Measurements from ENCODE around the gene HDAC4.

Gene HDAC4

DNA sequence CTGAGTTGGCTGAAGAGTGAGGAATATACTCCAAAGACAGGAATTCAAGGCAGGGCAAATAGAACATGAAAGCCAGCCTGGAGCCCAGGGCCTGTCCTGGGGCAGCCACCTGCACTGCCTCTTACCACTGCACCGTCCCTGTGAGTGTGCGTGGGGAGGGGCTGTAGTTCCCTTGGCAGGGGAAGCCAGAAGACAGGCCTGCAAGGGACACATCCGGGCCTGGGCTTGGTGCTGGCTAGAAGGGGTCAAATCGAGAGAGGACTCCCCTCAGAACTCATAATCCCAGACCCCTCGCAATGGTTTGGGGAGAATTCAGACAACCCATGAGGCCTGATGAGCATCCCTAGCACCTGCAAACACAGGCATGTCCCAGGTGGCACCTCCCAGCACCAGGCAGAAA, 87.0 kb downstream of the HDAC4 start:
- peaks cover 36% of the 10 kb centered on the region; the same call in 1 of the 2 replicates for H3K79me2 ChIP-seq (ENCODE audit: insufficient read depth, low read length)
- no peak overlapping the region for H2AFZ ChIP-seq (ENCODE audit: low read length)
- H3K4me3 ChIP-seq (ENCODE audit: low read length, poor library complexity, severe bottlenecking) = no peak overlapping the region
- H3F3A ChIP-seq (ENCODE audit: low read depth) = no peaks in the 10 kb centered on the region
- no peak overlapping the region for H3K4me2 ChIP-seq (ENCODE audit: low read depth, low read length, poor library complexity, severe bottlenecking)
- H3K9me3 ChIP-seq (ENCODE audit: insufficient read depth, low read depth, low read length) = peaks cover 6% of the 10 kb centered on the region; the same call in 1 of the 2 replicates
- no peaks in the 10 kb centered on the region for H3K27me3 ChIP-seq (ENCODE audit: insufficient read depth, low read length, poor library complexity, severe bottlenecking)
- H4K20me1 ChIP-seq (ENCODE audit: insufficient read depth, low read length, poor library complexity, severe bottlenecking) = no peaks in the 10 kb centered on the region
- no peak overlapping the region for H3K9ac ChIP-seq (ENCODE audit: low read depth, low read length, poor library complexity, severe bottlenecking)
- no peaks in the 10 kb centered on the region for H3K9me2 ChIP-seq (replicated peaks; ENCODE audit: low read depth, low read length)
- H3K36me3 ChIP-seq (ENCODE audit: insufficient read depth, low read length) = peaks cover 9% of the 10 kb centered on the region; the same call in 1 of the 2 replicates
- H3K4me1 ChIP-seq (ENCODE audit: insufficient read depth, low read length, poor library complexity, severe bottlenecking) = peaks cover 9% of the 10 kb centered on the region
- TF ChIP-seq, protein P1, sequence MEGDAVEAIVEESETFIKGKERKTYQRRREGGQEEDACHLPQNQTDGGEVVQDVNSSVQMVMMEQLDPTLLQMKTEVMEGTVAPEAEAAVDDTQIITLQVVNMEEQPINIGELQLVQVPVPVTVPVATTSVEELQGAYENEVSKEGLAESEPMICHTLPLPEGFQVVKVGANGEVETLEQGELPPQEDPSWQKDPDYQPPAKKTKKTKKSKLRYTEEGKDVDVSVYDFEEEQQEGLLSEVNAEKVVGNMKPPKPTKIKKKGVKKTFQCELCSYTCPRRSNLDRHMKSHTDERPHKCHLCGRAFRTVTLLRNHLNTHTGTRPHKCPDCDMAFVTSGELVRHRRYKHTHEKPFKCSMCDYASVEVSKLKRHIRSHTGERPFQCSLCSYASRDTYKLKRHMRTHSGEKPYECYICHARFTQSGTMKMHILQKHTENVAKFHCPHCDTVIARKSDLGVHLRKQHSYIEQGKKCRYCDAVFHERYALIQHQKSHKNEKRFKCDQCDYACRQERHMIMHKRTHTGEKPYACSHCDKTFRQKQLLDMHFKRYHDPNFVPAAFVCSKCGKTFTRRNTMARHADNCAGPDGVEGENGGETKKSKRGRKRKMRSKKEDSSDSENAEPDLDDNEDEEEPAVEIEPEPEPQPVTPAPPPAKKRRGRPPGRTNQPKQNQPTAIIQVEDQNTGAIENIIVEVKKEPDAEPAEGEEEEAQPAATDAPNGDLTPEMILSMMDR (conservative IDR thresholded peaks at IDR 0.05; ENCODE audit: low read length) = no peak
- TF ChIP-seq EZH2phosphoT487 (IDR thresholded peaks at IDR 0.05; ENCODE audit: borderline replicate concordance) = no peak

DNA sequence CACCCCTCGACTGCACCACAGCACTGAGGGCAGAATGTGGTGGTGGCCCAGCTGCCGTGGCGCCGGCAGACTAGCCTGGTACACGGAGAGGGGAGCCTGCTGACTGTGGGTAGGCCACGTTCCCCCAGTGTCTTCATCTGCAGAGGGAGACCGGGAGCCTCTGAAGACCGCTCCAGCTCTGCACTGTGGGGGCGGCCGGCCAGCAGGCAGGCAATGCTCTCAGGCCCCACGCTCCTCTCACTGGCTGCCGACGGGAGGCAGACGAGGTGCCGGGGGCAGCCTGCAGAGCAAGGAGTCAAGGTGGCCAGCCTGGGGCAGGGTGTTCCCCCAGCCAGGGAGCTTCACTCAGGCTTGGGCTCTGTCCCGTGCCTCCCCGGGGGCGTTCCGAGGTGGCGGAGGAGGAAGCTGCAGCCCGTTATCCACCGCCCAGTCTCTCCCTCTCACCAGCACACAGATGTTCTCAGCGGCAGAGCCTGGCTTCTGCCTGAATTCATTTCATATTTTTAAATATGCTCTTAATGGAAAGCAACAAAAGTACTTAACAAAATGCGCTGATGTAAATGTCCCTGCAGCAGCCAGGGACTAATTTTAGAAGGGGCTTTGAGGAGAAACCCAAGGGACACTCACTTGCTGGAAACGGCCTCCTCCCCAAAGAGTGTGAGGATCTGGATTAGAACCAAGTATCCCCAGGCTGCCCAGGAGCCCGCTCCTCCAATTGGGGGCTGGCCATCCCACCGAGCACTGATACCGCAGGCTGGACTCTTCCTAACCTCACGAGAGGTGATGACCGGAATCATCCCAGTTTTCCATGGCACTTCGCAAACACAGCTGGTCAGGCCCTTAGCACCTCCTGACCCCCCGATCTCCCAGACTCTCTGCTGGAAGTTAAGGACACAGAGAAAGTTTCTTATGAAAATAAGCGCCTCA, 87.8 kb downstream of the HDAC4 start:
- Histone ChIP-seq H3K4me3 (ENCODE audit: low read length, poor library complexity, severe bottlenecking) (no peak overlapping the region), H3K36me3 (ENCODE audit: insufficient read depth, low read length) (peaks cover 9% of the 10 kb centered on the region; the same call in 1 of the 2 replicates), H3K9me2 (replicated peaks; ENCODE audit: low read depth, low read length) (no peaks in the 10 kb centered on the region), H3F3A (ENCODE audit: low read depth) (no peaks in the 10 kb centered on the region), H3K9me3 (ENCODE audit: insufficient read depth, low read depth, low read length) (peaks cover 6% of the 10 kb centered on the region; the same call in 1 of the 2 replicates), H3K9ac (ENCODE audit: low read depth, low read length, poor library complexity, severe bottlenecking) (no peak overlapping the region), H3K4me2 (ENCODE audit: low read depth, low read length, poor library complexity, severe bottlenecking) (no peak overlapping the region), H3K27me3 (ENCODE audit: insufficient read depth, low read length, poor library complexity, severe bottlenecking) (no peaks in the 10 kb centered on the region), H2AFZ (ENCODE audit: low read length) (no peak overlapping the region), H3K79me2 (ENCODE audit: insufficient read depth, low read length) (peaks cover 36% of the 10 kb centered on the region; the same call in 1 of the 2 replicates), H4K20me1 (ENCODE audit: insufficient read depth, low read length, poor library complexity, severe bottlenecking) (no peaks in the 10 kb centered on the region), H3K4me1 (ENCODE audit: insufficient read depth, low read length, poor library complexity, severe bottlenecking) (peaks cover 7% of the 10 kb centered on the region)
- no peak for TF ChIP-seq EZH2phosphoT487 (IDR thresholded peaks at IDR 0.05; ENCODE audit: borderline replicate concordance)
- TF ChIP-seq, protein P1 (conservative IDR thresholded peaks at IDR 0.05; ENCODE audit: low read length) = no peak

GRCh38 chr2:239312081-239312511, 88.7 kb downstream of the HDAC4 start:
- Histone ChIP-seq H3K4me2 (ENCODE audit: low read depth, low read length, poor library complexity, severe bottlenecking) (no peak overlapping the region), H3K27me3 (ENCODE audit: insufficient read depth, low read length, poor library complexity, severe bottlenecking) (no peaks in the 10 kb centered on the region), H3K9ac (ENCODE audit: low read depth, low read length, poor library complexity, severe bottlenecking) (no peak overlapping the region), H3K9me3 (ENCODE audit: insufficient read depth, low read depth, low read length) (peaks cover 6% of the 10 kb centered on the region; the same call in 1 of the 2 replicates), H3K36me3 (ENCODE audit: insufficient read depth, low read length) (peaks cover 9% of the 10 kb centered on the region; the same call in 1 of the 2 replicates), H3K4me3 (ENCODE audit: low read length, poor library complexity, severe bottlenecking) (no peak overlapping the region), H3K4me1 (ENCODE audit: insufficient read depth, low read length, poor library complexity, severe bottlenecking) (peaks cover 7% of the 10 kb centered on the region), H2AFZ (ENCODE audit: low read length) (no peak overlapping the region), H3K9me2 (replicated peaks; ENCODE audit: low read depth, low read length) (no peaks in the 10 kb centered on the region), H3K79me2 (ENCODE audit: insufficient read depth, low read length) (peaks cover 38% of the 10 kb centered on the region; the same call in 1 of the 2 replicates), H4K20me1 (ENCODE audit: insufficient read depth, low read length, poor library complexity, severe bottlenecking) (no peaks in the 10 kb centered on the region), H3F3A (ENCODE audit: low read depth) (no peaks in the 10 kb centered on the region)
- TF ChIP-seq, protein P1 (conservative IDR thresholded peaks at IDR 0.05; ENCODE audit: low read length) = no peak
- no peak for TF ChIP-seq EZH2phosphoT487 (IDR thresholded peaks at IDR 0.05; ENCODE audit: borderline replicate concordance)

Data from Loucy (cell line).